Natural killer cell treated with Interleukin-12 subunit alpha and Interleukin-12 subunit beta and Interleukin-15 and Interleukin-18, amount 100 ng/mL, for 72 hours (primary cell): ENCODE data around the gene ARHGEF2. TPM values are rescaled to one million over a fixed set of nuclear protein-coding genes. Genes with fewer than 3 reads are reported as not detected.
"Not testable (repeated sequence)": the region's sequence is repeated elsewhere in the genome, so short reads cannot be mapped to it uniquely, and the experiment has no call there.

Experiments used
- ATAC-seq, 2 donors: fragments of 150-1000 bp; cut with Tn5 transposase in 1 of 2; sonication (Bioruptor Pico), chemical (Tn5 transposase) in 1 of 2; 2 replicates each; pipeline ENCODE4 v1.10.0; 2021
- DNase-seq: peaks from one replicate; pipeline ENCODE4 v3.0.0; 2022; ENCODE audit warnings: low spot score
- H3K27ac Mint-ChIP-seq, 2 donors: 1 replicate in 1 of 2; 2 replicates in 1 of 2; pipeline ENCODE4 v1.8.0; 2022; ENCODE audit warnings: mixed read lengths in 2 of 2, mild to moderate bottlenecking in 1 of 2, moderate library complexity in 1 of 2
- H3K27me3 Mint-ChIP-seq, 2 donors: 1 replicate in 1 of 2; 2 replicates in 1 of 2; pipeline ENCODE4 v1.8.0; 2022; ENCODE audit warnings: mixed read lengths in 2 of 2
- H3K36me3 Mint-ChIP-seq: one replicate; pipeline ENCODE4 v1.8.0; 2022; ENCODE audit warnings: mixed read lengths
- H3K4me1 Mint-ChIP-seq, 2 donors: 1 replicate in 1 of 2; 2 replicates in 1 of 2; pipeline ENCODE4 v1.8.0; 2022; ENCODE audit warnings: low read depth in 2 of 2, mixed read lengths in 2 of 2, mild to moderate bottlenecking in 1 of 2
- H3K4me3 Mint-ChIP-seq: one replicate; pipeline ENCODE4 v1.8.0; 2022; ENCODE audit warnings: mixed read lengths
- H3K9me3 Mint-ChIP-seq: 2 replicates; pipeline ENCODE4 v1.8.0; 2022; ENCODE audit warnings: mixed read lengths
- total RNA-seq, 2 donors: library from RNA; stranded (reverse); gene quantifications; one replicate each; pipeline ENCODE4 v1.2.3, GENCODE V29; 2022

Gene ARHGEF2
- total RNA-seq, 2 donors from 2014 or later: 205 to 234 TPM

GRCh38 chr1:155940482-155940992, 37.8 kb downstream of the ARHGEF2 start:
- Mint-ChIP-seq H3K4me1 (peaks cover 28 to 35% of the 10 kb centered on the region in 2 donors), H3K4me3 (peak overlapping the region; percentile 42), H3K36me3 (no peaks in the 10 kb centered on the region), H3K27me3 (no peaks in the 10 kb centered on the region), H3K27ac (peak overlapping the region; percentile 74 to 82), H3K9me3 (no peaks in the 10 kb centered on the region)
- no peak for DNase-seq
- peak in 1 of 2 donors; percentile 27 for ATAC-seq

- H3K4me1 Mint-ChIP-seq: peaks cover 21 to 27% of the 10 kb centered on the region in 2 donors
- H3K4me3 Mint-ChIP-seq: no peak overlapping the region
- H3K9me3 Mint-ChIP-seq: no peaks in the 10 kb centered on the region
- DNase-seq (peak; percentile 61), ATAC-seq (no peak)
- H3K36me3 Mint-ChIP-seq: no peaks in the 10 kb centered on the region
- H3K27me3 Mint-ChIP-seq: no peaks in the 10 kb centered on the region
- peak overlapping the region in 1 of 2 donors; percentile 4 for H3K27ac Mint-ChIP-seq
Measured at GRCh38 chr1:155938220-155938627, 40.1 kb downstream of the ARHGEF2 start.

DNA sequence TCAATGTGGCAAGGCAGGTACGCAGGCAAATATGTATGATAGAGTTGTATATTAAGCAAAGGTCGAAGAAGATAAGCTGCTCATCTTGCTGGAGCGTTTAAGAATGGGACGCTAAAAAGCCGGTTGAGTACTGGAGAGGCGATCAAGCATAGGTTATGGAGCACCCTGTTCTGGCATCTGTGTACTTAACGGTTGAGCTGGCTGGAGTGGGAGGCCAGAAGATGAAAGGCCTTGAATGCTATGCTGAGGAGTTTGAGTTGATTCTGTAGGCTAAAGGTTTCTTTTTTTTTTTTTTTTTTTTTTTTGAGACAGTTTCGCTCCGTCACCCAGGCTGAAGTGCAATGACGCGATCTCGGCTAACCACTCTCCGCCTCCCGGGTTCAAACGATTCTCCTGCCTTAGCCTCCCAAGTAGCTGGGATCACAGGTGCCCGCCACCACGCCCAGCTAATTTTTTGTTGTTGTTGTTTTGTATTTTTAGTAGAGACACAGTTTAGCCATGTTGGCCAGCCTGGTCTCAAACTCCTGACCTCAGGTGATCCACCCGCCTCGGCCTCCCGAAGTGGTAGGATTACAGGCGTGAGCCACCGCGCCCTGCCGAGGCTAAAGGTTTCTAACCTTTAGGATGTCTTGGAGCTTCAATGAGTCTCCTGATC, 43.3 kb downstream of the ARHGEF2 start:
- peaks cover 16 to 17% of the 10 kb centered on the region in 2 donors for H3K4me1 Mint-ChIP-seq
- peaks cover 5% of the 10 kb centered on the region for H3K36me3 Mint-ChIP-seq
- no peaks in the 10 kb centered on the region for H3K27me3 Mint-ChIP-seq
- DNase-seq (no peak), ATAC-seq (no peak)
- no peaks in the 10 kb centered on the region for H3K9me3 Mint-ChIP-seq
- H3K27ac Mint-ChIP-seq: no peak overlapping the region
- no peak overlapping the region for H3K4me3 Mint-ChIP-seq

DNA sequence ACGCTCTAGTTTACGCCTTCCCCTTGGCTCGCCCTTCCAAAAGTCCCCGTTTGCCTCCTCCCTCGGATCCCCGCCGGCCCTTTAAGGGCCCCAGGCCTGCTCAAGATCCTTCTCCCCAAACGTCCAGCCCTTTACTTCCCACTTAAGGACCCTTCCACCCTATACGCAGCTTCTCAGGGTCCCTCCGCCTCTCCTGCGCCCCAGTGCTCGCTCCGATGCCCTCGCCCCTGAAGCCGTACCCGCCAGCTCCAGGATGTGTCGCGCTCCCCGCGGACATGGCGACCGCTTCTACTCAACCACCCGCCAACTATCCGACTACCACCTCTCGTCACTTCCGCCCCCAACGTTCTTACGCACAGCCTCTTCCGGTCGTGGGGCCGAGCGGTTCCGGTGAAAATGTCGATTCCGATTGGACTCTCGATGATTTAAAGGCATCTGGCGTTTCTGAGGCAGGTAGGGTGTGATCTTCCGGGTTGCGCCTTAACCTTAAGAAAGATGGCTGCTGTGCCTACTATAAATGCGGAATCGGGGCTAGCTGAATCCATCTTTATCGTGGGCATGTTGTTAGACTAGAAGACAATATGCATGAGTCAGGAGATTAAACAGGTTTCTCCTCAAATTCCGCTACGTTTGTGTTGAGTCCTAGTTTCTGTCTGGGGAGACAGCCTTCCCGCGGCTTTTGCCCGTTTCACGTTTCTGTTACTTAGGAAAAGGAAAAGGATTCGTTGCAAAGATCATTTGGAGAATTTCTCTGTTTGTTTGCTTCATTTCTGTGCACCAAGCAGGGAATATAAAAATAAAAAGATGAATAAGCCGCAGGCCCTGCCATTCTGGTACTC, 44.0 kb downstream of the ARHGEF2 start, which contains the start of gene KHDC4:
TSS of gene KHDC4 (minus strand) at position 317 of the 839 bp plus-strand sequence. CDS start at position 277, 40 bp downstream.
- Mint-ChIP-seq H3K9me3 (no peaks in the 10 kb centered on the region), H3K27me3 (no peaks in the 10 kb centered on the region)

GRCh38 chr1:155933591-155934096, 44.7 kb downstream of the ARHGEF2 start:
- no peak overlapping the region for H3K4me3 Mint-ChIP-seq
- ATAC-seq (no peak), DNase-seq (no peak)
- H3K27ac Mint-ChIP-seq: no peak overlapping the region
- no peaks in the 10 kb centered on the region for H3K9me3 Mint-ChIP-seq
- peaks cover 14% of the 10 kb centered on the region for H3K36me3 Mint-ChIP-seq
- H3K27me3 Mint-ChIP-seq: no peaks in the 10 kb centered on the region
- H3K4me1 Mint-ChIP-seq: peaks cover 25% of the 10 kb centered on the region in 2 donors

More for the DNA sequence above, 44.0 kb downstream of the ARHGEF2 start, which contains the start of gene KHDC4:
- peaks cover 9% of the 10 kb centered on the region for H3K36me3 Mint-ChIP-seq
- DNase-seq (peak; percentile 98), ATAC-seq (peak; percentile 99)
- H3K4me1 Mint-ChIP-seq: peaks cover 20 to 22% of the 10 kb centered on the region in 2 donors
- H3K4me3 Mint-ChIP-seq: no peak within 1 kb of the TSS
- H3K27ac Mint-ChIP-seq: peak within 1 kb of the TSS in 1 of 2 donors; percentile 74

DNA sequence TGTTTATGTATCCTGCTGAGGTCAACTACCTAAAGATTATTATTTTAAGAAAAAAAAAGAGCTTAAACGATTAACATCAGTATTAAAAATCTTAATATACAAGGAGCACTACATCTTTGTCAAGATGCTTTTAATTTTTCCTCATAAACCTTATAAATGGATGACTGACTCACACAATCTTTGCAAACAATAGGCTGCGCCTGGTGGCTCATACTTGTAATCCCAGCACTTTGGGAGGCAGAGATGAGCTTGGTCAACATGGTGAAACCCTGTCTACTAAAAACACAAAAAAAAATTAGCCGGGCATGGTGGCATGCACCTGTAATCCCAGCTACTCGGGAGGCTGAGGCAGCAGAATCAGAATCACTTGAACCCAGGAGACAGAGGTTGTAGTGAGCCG, 45.9 kb downstream of the ARHGEF2 start:
- no peaks in the 10 kb centered on the region for H3K27me3 Mint-ChIP-seq
- H3K4me1 Mint-ChIP-seq: peaks cover 21 to 25% of the 10 kb centered on the region in 2 donors
- H3K4me3 Mint-ChIP-seq: no peak overlapping the region
- DNase-seq: no peak
- peak overlapping the region in 1 of 2 donors; percentile 74 for H3K27ac Mint-ChIP-seq
- no peak for ATAC-seq
- H3K9me3 Mint-ChIP-seq: no peaks in the 10 kb centered on the region
- H3K36me3 Mint-ChIP-seq: peaks cover 14% of the 10 kb centered on the region

DNA sequence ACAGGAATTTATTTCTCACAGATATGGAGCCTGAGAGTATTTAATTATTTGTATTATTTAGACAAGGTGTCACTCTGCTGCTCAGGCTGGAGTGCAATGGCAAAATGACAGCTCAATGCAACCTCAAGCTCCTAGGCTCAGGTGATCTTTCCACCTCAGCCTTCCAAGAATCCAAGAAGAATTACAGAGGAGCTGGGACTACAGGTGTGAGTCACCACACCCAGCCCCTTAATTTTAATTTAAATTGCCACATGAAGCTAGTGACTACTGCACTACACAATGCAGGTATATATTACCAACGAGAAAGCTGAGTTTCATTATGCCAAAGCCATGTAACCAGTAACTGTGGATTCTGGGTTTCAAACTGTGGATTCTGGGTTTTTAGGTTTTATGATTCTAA, 46.3 kb downstream of the ARHGEF2 start:
- no peak for DNase-seq
- no peak overlapping the region for H3K4me3 Mint-ChIP-seq
- no peaks in the 10 kb centered on the region for H3K27me3 Mint-ChIP-seq
- H3K9me3 Mint-ChIP-seq: no peaks in the 10 kb centered on the region
- peak overlapping the region in 1 of 2 donors; percentile 74 for H3K27ac Mint-ChIP-seq
- H3K36me3 Mint-ChIP-seq: peaks cover 15% of the 10 kb centered on the region
- no peak for ATAC-seq
- H3K4me1 Mint-ChIP-seq: peaks cover 22 to 25% of the 10 kb centered on the region in 2 donors

- Mint-ChIP-seq H3K4me1 (peaks cover 25% of the 10 kb centered on the region in 2 donors), H3K36me3 (peaks cover 21% of the 10 kb centered on the region), H3K27me3 (no peaks in the 10 kb centered on the region), H3K9me3 (no peaks in the 10 kb centered on the region), H3K27ac (peak overlapping the region in 1 of 2 donors; percentile 74), H3K4me3 (no peak overlapping the region)
- DNase-seq (no peak), ATAC-seq (no peak)
Measured at GRCh38 chr1:155931332-155932038, 46.9 kb downstream of the ARHGEF2 start.

DNA sequence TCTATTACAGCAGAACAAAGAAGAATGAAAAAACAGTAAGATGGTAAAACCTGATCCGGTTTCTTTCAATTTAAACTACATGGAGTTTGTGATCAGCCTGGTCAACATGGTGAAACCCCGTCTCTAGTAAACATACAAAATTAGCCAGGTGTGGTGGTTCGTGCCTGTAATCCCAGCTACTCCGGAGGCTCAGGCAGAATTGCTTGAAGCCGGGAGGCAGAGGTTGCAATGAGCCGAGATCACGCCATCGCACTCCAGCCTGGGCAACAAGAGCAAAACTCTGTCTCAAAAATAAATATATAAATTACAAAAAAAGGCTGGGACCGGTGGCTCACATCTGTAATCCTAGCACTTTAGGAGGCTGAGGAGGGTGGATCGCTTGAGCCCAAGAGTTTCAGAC, 47.6 kb downstream of the ARHGEF2 start:
- H3K27ac Mint-ChIP-seq: peak overlapping the region in 1 of 2 donors; percentile 74
- peaks cover 25% of the 10 kb centered on the region in 2 donors for H3K4me1 Mint-ChIP-seq
- not testable (repeated sequence) for DNase-seq, ATAC-seq, H3K9me3 Mint-ChIP-seq, H3K4me3 Mint-ChIP-seq, H3K27me3 Mint-ChIP-seq
- peaks cover 25% of the 10 kb centered on the region for H3K36me3 Mint-ChIP-seq

GRCh38 chr1:155929057-155929456, 49.3 kb downstream of the ARHGEF2 start:
- ATAC-seq (no peak), DNase-seq (no peak)
- H3K4me1 Mint-ChIP-seq: peaks cover 25% of the 10 kb centered on the region in 2 donors
- no peak overlapping the region for H3K4me3 Mint-ChIP-seq
- H3K9me3 Mint-ChIP-seq: no peaks in the 10 kb centered on the region
- H3K27me3 Mint-ChIP-seq: no peaks in the 10 kb centered on the region
- H3K27ac Mint-ChIP-seq: peak overlapping the region in 1 of 2 donors; percentile 61
- H3K36me3 Mint-ChIP-seq: peaks cover 31% of the 10 kb centered on the region

GRCh38 chr1:155925506-155925905, 52.8 kb downstream of the ARHGEF2 start:
- peaks cover 12 to 22% of the 10 kb centered on the region in 2 donors for H3K4me1 Mint-ChIP-seq
- peaks cover 43% of the 10 kb centered on the region for H3K36me3 Mint-ChIP-seq
- no peaks in the 10 kb centered on the region for H3K27me3 Mint-ChIP-seq
- H3K9me3 Mint-ChIP-seq: no peaks in the 10 kb centered on the region
- no peak overlapping the region for H3K4me3 Mint-ChIP-seq
- H3K27ac Mint-ChIP-seq: no peak overlapping the region
- DNase-seq (no peak), ATAC-seq (no peak)

DNA sequence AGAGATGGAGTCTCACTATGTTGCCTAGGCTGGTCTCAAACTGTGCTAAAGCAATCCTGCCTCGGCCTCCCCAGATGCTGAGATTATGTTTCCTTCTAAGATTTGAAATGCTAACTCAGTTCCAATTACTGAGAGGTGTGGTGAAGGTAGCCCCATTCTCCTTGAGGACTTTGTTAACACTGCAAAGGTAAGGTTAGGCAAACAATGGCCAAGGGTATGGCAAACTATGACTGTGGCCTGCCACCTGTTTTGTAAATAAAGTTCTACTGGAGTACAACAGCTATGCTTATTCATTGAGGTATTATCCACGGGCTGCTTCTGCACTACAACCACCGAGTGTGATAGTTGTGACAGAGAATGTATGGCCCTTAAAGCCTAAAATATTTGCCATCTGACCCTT, 57.6 kb downstream of the ARHGEF2 start:
- Mint-ChIP-seq H3K36me3 (peaks cover 40% of the 10 kb centered on the region), H3K4me1 (peaks cover 9 to 12% of the 10 kb centered on the region in 2 donors), H3K27me3 (no peaks in the 10 kb centered on the region), H3K4me3 (no peak overlapping the region), H3K27ac (no peak overlapping the region), H3K9me3 (no peaks in the 10 kb centered on the region)
- ATAC-seq (no peak), DNase-seq (no peak)

DNA sequence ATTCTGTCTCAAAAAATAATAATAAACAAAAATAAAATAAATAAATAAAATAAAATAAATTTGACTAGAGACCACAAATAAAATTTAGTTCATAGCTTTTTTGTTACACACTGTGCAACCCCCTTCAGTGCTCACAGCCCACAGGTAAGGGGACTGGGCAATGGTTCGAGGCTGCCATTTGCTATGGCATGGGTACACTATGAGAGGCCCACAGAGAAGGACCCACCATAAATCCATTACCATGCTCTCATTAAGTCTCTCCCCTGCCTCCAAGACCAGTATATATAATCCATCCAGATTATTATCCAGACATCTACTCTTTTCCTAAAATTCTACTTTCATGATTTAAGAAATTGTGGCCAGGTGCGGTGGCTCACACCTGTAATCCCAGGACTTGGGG, 58.5 kb downstream of the ARHGEF2 start:
- ATAC-seq (no peak), DNase-seq (no peak)
- peaks cover 36% of the 10 kb centered on the region for H3K36me3 Mint-ChIP-seq
- H3K27ac Mint-ChIP-seq: no peak overlapping the region
- H3K4me1 Mint-ChIP-seq: peaks cover 9 to 12% of the 10 kb centered on the region in 2 donors
- H3K4me3 Mint-ChIP-seq: no peak overlapping the region
- H3K27me3 Mint-ChIP-seq: no peaks in the 10 kb centered on the region
- no peaks in the 10 kb centered on the region for H3K9me3 Mint-ChIP-seq
